Fibroblast of the conjunctiva (primary cell): ENCODE measurements around the gene WDR7.
"Not testable (repeated sequence)": the region's sequence is repeated elsewhere in the genome, so short reads cannot be mapped to it uniquely, and the experiment has no call there.

Source experiments
- DNase-seq: peaks from one replicate; pipeline ENCODE4 v3.0.0-alpha.2; 2010; ENCODE audit warnings: low read depth

Gene WDR7

GRCh38 chr18:56654280-56654679, 3.1 kb downstream of the WDR7 start:
- not testable (repeated sequence) for DNase-seq

- no peak for DNase-seq
These were observed 7.1 kb downstream of the WDR7 start for GRCh38 chr18:56658261-56658660.

- no peak for DNase-seq
These were observed 8.0 kb downstream of the WDR7 start for GRCh38 chr18:56659111-56659510.

GRCh38 chr18:56660655-56661054, 9.5 kb downstream of the WDR7 start:
- no peak for DNase-seq

- DNase-seq: no peak
These were observed 10.4 kb downstream of the WDR7 start for GRCh38 chr18:56661360-56662062.

GRCh38 chr18:56662063-56662408, 10.9 kb downstream of the WDR7 start:
- no peak for DNase-seq

- DNase-seq: no peak
These were observed 11.3 kb downstream of the WDR7 start for GRCh38 chr18:56662502-56662901.

GRCh38 chr18:56662902-56663301, 11.7 kb downstream of the WDR7 start:
- DNase-seq: no peak

GRCh38 chr18:56672391-56672790, 21.2 kb downstream of the WDR7 start:
- no peak for DNase-seq

- DNase-seq: no peak
These were observed 21.8 kb downstream of the WDR7 start for GRCh38 chr18:56672981-56673380.

GRCh38 chr18:56676639-56677038, 25.5 kb downstream of the WDR7 start:
- DNase-seq: no peak

GRCh38 chr18:56678836-56679565, 27.8 kb downstream of the WDR7 start:
- no peak for DNase-seq

GRCh38 chr18:56684277-56684676, 33.1 kb downstream of the WDR7 start:
- DNase-seq: no peak

- no peak for DNase-seq
These were observed 40.4 kb downstream of the WDR7 start for GRCh38 chr18:56691530-56691929.

GRCh38 chr18:56696966-56697365, 45.8 kb downstream of the WDR7 start:
- no peak for DNase-seq

- DNase-seq: peak; percentile 22
These were observed 51.8 kb downstream of the WDR7 start for GRCh38 chr18:56702946-56703345.

GRCh38 chr18:56709463-56709862, 58.3 kb downstream of the WDR7 start:
- DNase-seq: peak; percentile 46

- peak; percentile 27 for DNase-seq
These were observed 60.7 kb downstream of the WDR7 start for GRCh38 chr18:56711708-56712445.

- no peak for DNase-seq
These were observed 61.6 kb downstream of the WDR7 start for GRCh38 chr18:56712761-56713160.

- no peak for DNase-seq
These were observed 64.0 kb downstream of the WDR7 start for GRCh38 chr18:56715121-56715520.

GRCh38 chr18:56716692-56717146, 65.6 kb downstream of the WDR7 start:
- DNase-seq: no peak

GRCh38 chr18:56721031-56721430, 69.9 kb downstream of the WDR7 start:
- no peak for DNase-seq

- no peak for DNase-seq
These were observed 70.3 kb downstream of the WDR7 start for GRCh38 chr18:56721491-56721890.
